K562 (cell line): ENCODE results near the gene SGIP1. TPM values are rescaled to one million over a fixed set of nuclear protein-coding genes. Genes with fewer than 3 reads are reported as not detected.
"Not testable (repeated sequence)": the region's sequence is repeated elsewhere in the genome, so short reads cannot be mapped to it uniquely, and the experiment has no call there.

Experiments used
- ATAC-seq: fragments of 200-7000 bp; cut with Tn5 transposase; 3 replicates; pipeline ENCODE4 v1.9.1; 2020; ENCODE audit warnings: moderate library complexity
- BruUV-seq: library from RNA; stranded (reverse); fragments of 400-500 nt; replicated peaks from 2 replicates; lab custom pipeline; 2021; lab: Mats Ljungman, UMichigan
- CTCF ChIA-PET: fragments of 300-600 bp; formaldehyde crosslinking; extraction: SDS; loops from one replicate; lab custom pipeline; 2021; ENCODE audit warnings: low intra/inter-chr PET ratio; lab: Yijun Ruan, JAX
- POLR2A ChIA-PET: fragments of 300-600, 350-650 bp; sonication (Branson Sonifier 250); formaldehyde crosslinking; extraction: SDS; loops from one replicate; lab custom pipeline; 2021; ENCODE audit warnings: antibody characterized with exemption, inconsistent platforms; lab: Yijun Ruan, JAX
- DNase-seq, 4 experiments: peaks; one replicate each; pipeline versions ENCODE4 v3.0.0 to v3.0.0-alpha.2; 2011 to 2018; ENCODE audit warnings: low spot score in 3 of 4, mixed read lengths in 3 of 4; ENCODE audit errors: extremely low read depth in 1 of 4
- FAIRE-seq: peaks from 2 replicates; lab custom pipeline; 2011; peaks lifted over from hg19 to GRCh38; lab: Jason Lieb, UNC
- H2AFZ ChIP-seq: 2 replicates; pipeline ENCODE4 v1.6.0; 2011; ENCODE audit warnings: low read depth, low read length, control low read depth, inconsistent platforms
- H3K27ac ChIP-seq: fragments of 200-600 bp; 3 replicates; pipeline ENCODE4 v1.8.0; 2011; ENCODE audit warnings: low read depth, mild to moderate bottlenecking, control low read depth, inconsistent platforms, low read length, moderate library complexity, mixed read lengths; ENCODE audit errors: extremely low read depth
- H3K27me3 ChIP-seq, 2 experiments: fragments of 300-600 bp in 1 of 2; 2 replicates in 1 of 2; 3 replicates in 1 of 2; pipeline versions ENCODE4 v1.6.0 to v1.8.0; 2011; ENCODE audit warnings: inconsistent platforms in 2 of 2, low read length in 2 of 2, mild to moderate bottlenecking in 1 of 2, mixed read lengths in 1 of 2, moderate library complexity in 1 of 2; ENCODE audit not compliant: control insufficient read depth in 2 of 2, insufficient read depth in 2 of 2
- H3K36me3 ChIP-seq: fragments of 300-600 bp; 3 replicates; pipeline ENCODE4 v1.8.0; 2011; ENCODE audit warnings: mild to moderate bottlenecking, low read length, inconsistent platforms; ENCODE audit not compliant: control insufficient read depth, insufficient read depth
- H3K4me1 ChIP-seq, 2 experiments: fragments of 200-600 bp in 1 of 2; replicated peaks in 1 of 2; 2 replicates in 1 of 2; 3 replicates in 1 of 2; pipeline versions ENCODE4 v1.5.1 to v1.8.0; 2011; ENCODE audit warnings: inconsistent platforms in 2 of 2, low read length in 2 of 2, mild to moderate bottlenecking in 1 of 2, mixed read lengths in 1 of 2, moderate library complexity in 1 of 2; ENCODE audit not compliant: control insufficient read depth in 2 of 2, insufficient read depth in 2 of 2
- H3K4me2 ChIP-seq: 2 replicates; pipeline ENCODE4 v1.6.1; 2011; ENCODE audit warnings: low read length, control low read depth, inconsistent platforms, mixed read lengths; ENCODE audit not compliant: insufficient read depth
- H3K4me3 ChIP-seq: fragments of 200-600 bp; sonication (generic), shearing (Covaris generic); 2 replicates; pipeline ENCODE4 v1.5.1; 2016; ENCODE audit warnings: control low read depth, inconsistent platforms
- H3K79me2 ChIP-seq: fragments of 200-600 bp; 3 replicates; pipeline ENCODE4 v1.8.0; 2011; ENCODE audit warnings: low read length, inconsistent platforms; ENCODE audit not compliant: control insufficient read depth, insufficient read depth
- H3K9ac ChIP-seq, 2 experiments: 2 replicates each; pipeline versions ENCODE4 v1.6.0 to v1.6.1; 2011; ENCODE audit warnings: low read depth in 2 of 2, low read length in 2 of 2, control low read depth in 1 of 2, inconsistent platforms in 1 of 2, mild to moderate bottlenecking in 1 of 2, mixed read lengths in 1 of 2; ENCODE audit not compliant: insufficient read depth in 1 of 2
- H3K9me1 ChIP-seq: one replicate; pipeline ENCODE4 v1.6.0; 2011; ENCODE audit warnings: inconsistent platforms, mild to moderate bottlenecking, low read length, moderate library complexity; ENCODE audit not compliant: control insufficient read depth, insufficient read depth
- H3K9me3 ChIP-seq: replicated peaks from 2 replicates; pipeline ENCODE4 v1.5.1; 2011; ENCODE audit warnings: low read depth, low read length, inconsistent platforms; ENCODE audit not compliant: control insufficient read depth, insufficient read depth
- H4K20me1 ChIP-seq: replicated peaks from 2 replicates; pipeline ENCODE4 v1.6.1; 2011; ENCODE audit warnings: low read length, inconsistent platforms, mixed read lengths; ENCODE audit not compliant: control insufficient read depth, insufficient read depth
- BCOR ChIP-seq: fragments of 450-650 bp; IDR thresholded peaks from 2 replicates; pipeline ENCODE4 v1.6.1; 2016
- DEAF1 ChIP-seq: fragments of 450-650 bp; formaldehyde crosslinking; IDR thresholded peaks from 2 replicates; pipeline ENCODE4 v1.4.0; 2020; ENCODE audit warnings: mild to moderate bottlenecking, moderate library complexity
- DPF2 ChIP-seq: fragments of 450-650 bp; IDR thresholded peaks from 2 replicates; pipeline ENCODE4 v1.6.1; 2016
- WGBS: fragments of 100-300 bp; shearing (Covaris generic); methylation state at CpG from one replicate; pipeline ENCODE4 v1.1.6; 2016; ENCODE audit warnings: low coverage, mixed read lengths; ENCODE audit not compliant: insufficient coverage; ENCODE audit errors: missing lambda C conversion rate; 5-methylcytosine and 5-hydroxymethylcytosine counted together
- in situ Hi-C: fragments of 300-500 bp; cut with MboI; formaldehyde crosslinking; loops from 4 replicates; pipeline ENCODE4 v1.15.0; 2018; ENCODE audit warnings: inconsistent platforms, mixed read lengths
- intact Hi-C: fragments of 100-400 bp; cut with micrococcal nuclease; formaldehyde crosslinking; loops from 2 replicates; pipeline ENCODE4 v1.14.2; 2022
- polyA plus RNA-seq, 8 experiments: library from polyadenylated mRNA; depleted of rRNA in 4 of 8; stranded (reverse) in 5 of 8; unstranded in 3 of 8; fragments of >200 nt; fragmentation: Nextera tagmentation in 2 of 8; fragmentation: Illumina TruSeq in 1 of 8; extraction: Ambion mirVana in 2 of 8; extraction: Trizol in 1 of 8; gene quantifications; 2 replicates each; pipeline versions ENCODE4 v1.2.1 to v1.2.3, GENCODE V29; 2011 to 2014; ENCODE audit warnings: inconsistent platforms in 1 of 8, missing spikeins in 1 of 8
- total RNA-seq, 7 experiments: library from RNA; depleted of rRNA in 6 of 7; stranded (reverse); fragments of >200 nt in 6 of 7; fragmentation: Illumina TruSeq in 2 of 7; extraction: Trizol in 2 of 7; gene quantifications; 2 replicates each; pipeline versions ENCODE4 v1.2.1 to v1.2.3, GENCODE V29; 2011 to 2021; ENCODE audit warnings: low replicate concordance in 1 of 7

The SGIP1 gene
- total and polyA plus RNA-seq, 9 of the 15 experiments (the other 6 are each of a cell fraction or from before 2014, with no cell fraction given), result 0.07 to 0.35 TPM; not detected in 7

- TF ChIP-seq DPF2 (0 out of 2 replicates have a peak, but pooled peaks have one; percentile 22), DEAF1 (CRISPR knock-in tag) (no peak)
Measured at GRCh38 chr1:66779475-66780078, 245.6 kb downstream of the SGIP1 start (continued).

- H4K20me1 ChIP-seq, intact Hi-C loops, H3K79me2 ChIP-seq, POLR2A ChIA-PET, H3K4me2 ChIP-seq, DNase-seq, CTCF ChIA-PET, H3K9me1 ChIP-seq, ATAC-seq: not testable (repeated sequence)
- WGBS, result no CpG with 5 or more reads among the region's 2 CpGs
- peak; percentile 62 for TF ChIP-seq BCOR
- TF ChIP-seq, all 486 proteins: peak for 1; not testable (repeated sequence) for 485
- H3K36me3 ChIP-seq, H3K9me3 ChIP-seq, FAIRE-seq, BruUV-seq, H3K9ac ChIP-seq, H3K27me3 ChIP-seq, H3K4me3 ChIP-seq, H2AFZ ChIP-seq, in situ Hi-C loops, H3K4me1 ChIP-seq, H3K27ac ChIP-seq: not testable (repeated sequence)
Measured at GRCh38 chr1:66785800-66786199, 251.8 kb downstream of the SGIP1 start.
